CD14-positive monocyte (primary cell): ENCODE results near the gene FOXI2. TPM values are rescaled to one million over a fixed set of nuclear protein-coding genes. Genes with fewer than 3 reads are reported as not detected.

Experiments used
- DNase-seq, 3 donors: peaks; one replicate each; pipeline ENCODE4 v3.0.0-alpha.2; 2011 to 2022
- H2AFZ ChIP-seq: 2 replicates; pipeline ENCODE4 v1.6.0; 2012; ENCODE audit warnings: mild to moderate bottlenecking, low read depth, low read length, inconsistent platforms; ENCODE audit not compliant: insufficient read depth, poor library complexity, severe bottlenecking
- H3K27ac ChIP-seq, 2 donors: 1 replicate in 1 of 2; 2 replicates in 1 of 2; pipeline ENCODE4 v1.5.1; 2012 to 2013; ENCODE audit warnings: low read length in 2 of 2, control low read depth in 1 of 2, inconsistent platforms in 1 of 2, low read depth in 1 of 2, mild to moderate bottlenecking in 1 of 2
- H3K27me3 ChIP-seq, 2 donors: one replicate each; pipeline versions ENCODE4 v1.6.0 to v1.6.1; 2011 to 2013; ENCODE audit warnings: low read length in 2 of 2; ENCODE audit not compliant: control insufficient read depth in 2 of 2, insufficient read depth in 2 of 2
- H3K36me3 ChIP-seq, 2 donors: replicated peaks in 1 of 2; 1 replicate in 1 of 2; 2 replicates in 1 of 2; pipeline versions ENCODE4 v1.5.1 to v1.6.1; 2012 to 2013; ENCODE audit warnings: low read length in 2 of 2, control low read depth in 1 of 2, inconsistent platforms in 1 of 2, mild to moderate bottlenecking in 1 of 2; ENCODE audit not compliant: insufficient read depth in 2 of 2, control insufficient read depth in 1 of 2
- H3K4me1 ChIP-seq, 2 donors: 1 replicate in 1 of 2; 2 replicates in 1 of 2; pipeline versions ENCODE4 v1.5.1 to v1.6.1; 2012 to 2013; ENCODE audit warnings: low read length in 2 of 2, control low read depth in 1 of 2, inconsistent platforms in 1 of 2, mild to moderate bottlenecking in 1 of 2, moderate library complexity in 1 of 2; ENCODE audit not compliant: insufficient read depth in 2 of 2, control insufficient read depth in 1 of 2
- H3K4me2 ChIP-seq: replicated peaks from 2 replicates; pipeline ENCODE3; 2012; ENCODE audit warnings: low read length, moderate library complexity, mild to moderate bottlenecking; ENCODE audit not compliant: poor library complexity, severe bottlenecking; ENCODE audit errors: extremely low read depth
- H3K4me3 ChIP-seq, 3 experiments: fragments of 200-600 bp in 1 of 3; sonication (generic) in 1 of 3; replicated peaks in 1 of 3; 1 replicate in 2 of 3; 2 replicates in 1 of 3; pipeline ENCODE4 v1.5.1; 2011 to 2013; ENCODE audit warnings: low read length in 3 of 3, mild to moderate bottlenecking in 3 of 3, control low read depth in 2 of 3, low read depth in 2 of 3, inconsistent platforms in 1 of 3, moderate library complexity in 1 of 3
- H3K79me2 ChIP-seq: 2 replicates; pipeline ENCODE4 v1.6.0; 2012; ENCODE audit warnings: mild to moderate bottlenecking, control low read depth, inconsistent platforms, low read length, moderate library complexity; ENCODE audit not compliant: insufficient read depth
- H3K9ac ChIP-seq: 2 replicates; pipeline ENCODE4 v1.6.0; 2017; ENCODE audit warnings: low read length, mild to moderate bottlenecking; ENCODE audit not compliant: insufficient read depth, poor library complexity, severe bottlenecking
- H3K9me3 ChIP-seq, 2 donors: replicated peaks in 1 of 2; 1 replicate in 1 of 2; 2 replicates in 1 of 2; pipeline versions ENCODE4 v1.5.1 to v1.6.1; 2012 to 2013; ENCODE audit warnings: low read length in 2 of 2, control low read depth in 1 of 2; ENCODE audit not compliant: control insufficient read depth in 1 of 2, insufficient read depth in 1 of 2
- H4K20me1 ChIP-seq: 2 replicates; pipeline ENCODE4 v1.6.0; 2012; ENCODE audit warnings: mild to moderate bottlenecking, low read length, control low read depth, moderate library complexity; ENCODE audit not compliant: insufficient read depth
- H3K27ac Mint-ChIP-seq, 7 donors: one replicate each; pipeline ENCODE4 v1.8.0; 2020; ENCODE audit warnings: mild to moderate bottlenecking in 7 of 7, mixed read lengths in 7 of 7, moderate library complexity in 6 of 7, inconsistent platforms in 2 of 7
- H3K27me3 Mint-ChIP-seq, 3 donors: one replicate each; pipeline ENCODE4 v1.8.0; 2021 to 2022; ENCODE audit warnings: low read depth in 3 of 3, mild to moderate bottlenecking in 3 of 3, mixed read lengths in 3 of 3, moderate library complexity in 3 of 3, inconsistent platforms in 1 of 3
- H3K36me3 Mint-ChIP-seq, 2 donors: one replicate each; pipeline ENCODE4 v1.8.0; 2020; ENCODE audit warnings: mixed read lengths in 2 of 2, inconsistent platforms in 1 of 2, mild to moderate bottlenecking in 1 of 2
- H3K4me1 Mint-ChIP-seq: one replicate; pipeline ENCODE4 v1.8.0; 2020; ENCODE audit warnings: mild to moderate bottlenecking, mixed read lengths
- H3K4me3 Mint-ChIP-seq, 2 donors: one replicate each; pipeline ENCODE4 v1.8.0; 2020; ENCODE audit warnings: mild to moderate bottlenecking in 2 of 2, mixed read lengths in 2 of 2, moderate library complexity in 1 of 2
- H3K9me3 Mint-ChIP-seq, 7 donors: one replicate each; pipeline ENCODE4 v1.8.0; 2020 to 2022; ENCODE audit warnings: mixed read lengths in 7 of 7, mild to moderate bottlenecking in 6 of 7, moderate library complexity in 6 of 7, inconsistent platforms in 2 of 7
- WGBS: methylation state at CpG from one replicate; pipeline ENCODE4 v1.1.5; 2013; ENCODE audit warnings: missing lambda C conversion rate; ENCODE audit not compliant: insufficient coverage; 5-methylcytosine and 5-hydroxymethylcytosine counted together
- intact Hi-C, 2 donors: fragments of 100-400 bp; cut with micrococcal nuclease; formaldehyde crosslinking; loops; one replicate each; pipeline versions ENCODE4 v1.15.0 to v1.15.1; 2023
- polyA plus RNA-seq, 3 donors: library from polyadenylated mRNA; depleted of rRNA in 1 of 3; unstranded in 2 of 3; stranded (reverse) in 1 of 3; fragments of 300-500 nt in 2 of 3; fragments of >200 nt in 1 of 3; fragmentation: Illumina TruSeq in 2 of 3; gene quantifications; 1 replicate in 2 of 3; 2 replicates in 1 of 3; pipeline ENCODE4 v1.2.3, GENCODE V29; 2012 to 2021
- TF ChIP-seq, protein P1 (sequence below): fragments of 200-600 bp; IDR thresholded peaks from one replicate; pipeline ENCODE4 v1.8.0; 2022; ENCODE audit warnings: antibody characterized with exemption, mild to moderate bottlenecking

FOXI2 gene
- polyA plus RNA-seq, 3 donors = not detected

- Histone ChIP-seq H3K9me3 (peaks cover 0 to 3% of the 10 kb centered on the region in 2 donors), H3K27me3 (peaks cover 14 to 36% of the 10 kb centered on the region in 2 donors), H2AFZ (no peak overlapping the region), H4K20me1 (no peaks in the 10 kb centered on the region), H3K9ac (no peak overlapping the region), H3K79me2 (no peaks in the 10 kb centered on the region), H3K36me3 (no peaks in the 10 kb centered on the region), H3K4me2 (no peak overlapping the region), H3K4me3 (no peak overlapping the region), H3K4me1 (no peaks in the 10 kb centered on the region), H3K27ac (no peak overlapping the region)
- no CpG with 5 or more reads among the region's 1 CpG for WGBS
- intact Hi-C loops = no loop called here
- no peak for DNase-seq
- Mint-ChIP-seq H3K27me3 (peaks cover 29 to 48% (median 36%) of the 10 kb centered on the region in 3 donors), H3K9me3 (peaks cover 0 to 12% (median 4%) of the 10 kb centered on the region in 7 donors), H3K4me1 (peaks cover 2% of the 10 kb centered on the region), H3K36me3 (no peaks in the 10 kb centered on the region), H3K4me3 (no peak overlapping the region), H3K27ac (no peak overlapping the region)
- TF ChIP-seq, protein P1, sequence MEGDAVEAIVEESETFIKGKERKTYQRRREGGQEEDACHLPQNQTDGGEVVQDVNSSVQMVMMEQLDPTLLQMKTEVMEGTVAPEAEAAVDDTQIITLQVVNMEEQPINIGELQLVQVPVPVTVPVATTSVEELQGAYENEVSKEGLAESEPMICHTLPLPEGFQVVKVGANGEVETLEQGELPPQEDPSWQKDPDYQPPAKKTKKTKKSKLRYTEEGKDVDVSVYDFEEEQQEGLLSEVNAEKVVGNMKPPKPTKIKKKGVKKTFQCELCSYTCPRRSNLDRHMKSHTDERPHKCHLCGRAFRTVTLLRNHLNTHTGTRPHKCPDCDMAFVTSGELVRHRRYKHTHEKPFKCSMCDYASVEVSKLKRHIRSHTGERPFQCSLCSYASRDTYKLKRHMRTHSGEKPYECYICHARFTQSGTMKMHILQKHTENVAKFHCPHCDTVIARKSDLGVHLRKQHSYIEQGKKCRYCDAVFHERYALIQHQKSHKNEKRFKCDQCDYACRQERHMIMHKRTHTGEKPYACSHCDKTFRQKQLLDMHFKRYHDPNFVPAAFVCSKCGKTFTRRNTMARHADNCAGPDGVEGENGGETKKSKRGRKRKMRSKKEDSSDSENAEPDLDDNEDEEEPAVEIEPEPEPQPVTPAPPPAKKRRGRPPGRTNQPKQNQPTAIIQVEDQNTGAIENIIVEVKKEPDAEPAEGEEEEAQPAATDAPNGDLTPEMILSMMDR = no peak
These were observed 2.9 kb downstream of the FOXI2 start for GRCh38 chr10:127739908-127740307.

GRCh38 chr10:127740596-127740995 lies 3.6 kb downstream of the FOXI2 start:
- intact Hi-C loops = no loop called here
- no peak for DNase-seq
- H3K79me2 ChIP-seq = no peaks in the 10 kb centered on the region
- no peak overlapping the region for H3K4me3 ChIP-seq
- WGBS = 91% methylated on average over 2 of the region's 5 CpGs
- no peaks in the 10 kb centered on the region for H3K4me1 ChIP-seq
- H4K20me1 ChIP-seq = no peaks in the 10 kb centered on the region
- H3K27ac Mint-ChIP-seq = no peak overlapping the region
- H3K36me3 ChIP-seq = no peaks in the 10 kb centered on the region
- no peaks in the 10 kb centered on the region for H3K36me3 Mint-ChIP-seq
- peaks cover 2% of the 10 kb centered on the region for H3K4me1 Mint-ChIP-seq
- peaks cover 0 to 12% (median 3%) of the 10 kb centered on the region in 7 donors for H3K9me3 Mint-ChIP-seq
- no peak overlapping the region for H3K27ac ChIP-seq
- no peak overlapping the region for H3K4me2 ChIP-seq
- no peak overlapping the region for H3K9ac ChIP-seq
- no peak overlapping the region for H3K4me3 Mint-ChIP-seq
- TF ChIP-seq, protein P1 = no peak
- H2AFZ ChIP-seq = no peak overlapping the region
- peaks cover 22 to 42% (median 29%) of the 10 kb centered on the region in 3 donors for H3K27me3 Mint-ChIP-seq
- peaks cover 9 to 29% of the 10 kb centered on the region in 2 donors for H3K27me3 ChIP-seq
- no peaks in the 10 kb centered on the region for H3K9me3 ChIP-seq
